Measurements from ENCODE around the gene FRMD4A.

- no peak for TF ChIP-seq POLR2AphosphoS5 (IDR thresholded peaks at IDR 0.05; ENCODE audit: low read depth, low read length)
- no peak for TF ChIP-seq TAF1 (IDR thresholded peaks at IDR 0.05; ENCODE audit: low read depth, low read length)
- TF ChIP-seq POLR2A (IDR thresholded peaks at IDR 0.05; ENCODE audit: low read depth, low read length), result no peak; the same call in 1 of the 2 replicates
- TF ChIP-seq POU2F2 (IDR thresholded peaks at IDR 0.05; ENCODE audit: low read depth, low read length), result no peak
- no peak for TF ChIP-seq PAX5 (IDR thresholded peaks at IDR 0.05; ENCODE audit: insufficient read depth, low read length, severe bottlenecking)
Measured at GRCh38 chr10:13708256-13708990, 622.3 kb downstream of the FRMD4A start.
